HG02571 (cell line): ENCODE measurements around the gene ICAM5.
"Not testable (repeated sequence)": the region's sequence is repeated elsewhere in the genome, so short reads cannot be mapped to it uniquely, and the experiment has no call there.

Experiments
- ATAC-seq: cut with Tn5 transposase; IDR thresholded peaks from one replicate; pipeline ENCODE4 v1.9.1; 2021; ENCODE audit warnings: mild to moderate bottlenecking, moderate library complexity; ENCODE audit not compliant: unreplicated experiment

Gene ICAM5, protein sequence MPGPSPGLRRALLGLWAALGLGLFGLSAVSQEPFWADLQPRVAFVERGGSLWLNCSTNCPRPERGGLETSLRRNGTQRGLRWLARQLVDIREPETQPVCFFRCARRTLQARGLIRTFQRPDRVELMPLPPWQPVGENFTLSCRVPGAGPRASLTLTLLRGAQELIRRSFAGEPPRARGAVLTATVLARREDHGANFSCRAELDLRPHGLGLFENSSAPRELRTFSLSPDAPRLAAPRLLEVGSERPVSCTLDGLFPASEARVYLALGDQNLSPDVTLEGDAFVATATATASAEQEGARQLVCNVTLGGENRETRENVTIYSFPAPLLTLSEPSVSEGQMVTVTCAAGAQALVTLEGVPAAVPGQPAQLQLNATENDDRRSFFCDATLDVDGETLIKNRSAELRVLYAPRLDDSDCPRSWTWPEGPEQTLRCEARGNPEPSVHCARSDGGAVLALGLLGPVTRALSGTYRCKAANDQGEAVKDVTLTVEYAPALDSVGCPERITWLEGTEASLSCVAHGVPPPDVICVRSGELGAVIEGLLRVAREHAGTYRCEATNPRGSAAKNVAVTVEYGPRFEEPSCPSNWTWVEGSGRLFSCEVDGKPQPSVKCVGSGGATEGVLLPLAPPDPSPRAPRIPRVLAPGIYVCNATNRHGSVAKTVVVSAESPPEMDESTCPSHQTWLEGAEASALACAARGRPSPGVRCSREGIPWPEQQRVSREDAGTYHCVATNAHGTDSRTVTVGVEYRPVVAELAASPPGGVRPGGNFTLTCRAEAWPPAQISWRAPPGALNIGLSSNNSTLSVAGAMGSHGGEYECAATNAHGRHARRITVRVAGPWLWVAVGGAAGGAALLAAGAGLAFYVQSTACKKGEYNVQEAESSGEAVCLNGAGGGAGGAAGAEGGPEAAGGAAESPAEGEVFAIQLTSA

GRCh38 chr19:10289836-10290356 lies at the start of gene ICAM5:
Gene ICAM5, plus strand, starts transcription at chr19:10289952. Its CDS starts 92 bp downstream, at chr19:10290044.
- ATAC-seq: no peak

DNA sequence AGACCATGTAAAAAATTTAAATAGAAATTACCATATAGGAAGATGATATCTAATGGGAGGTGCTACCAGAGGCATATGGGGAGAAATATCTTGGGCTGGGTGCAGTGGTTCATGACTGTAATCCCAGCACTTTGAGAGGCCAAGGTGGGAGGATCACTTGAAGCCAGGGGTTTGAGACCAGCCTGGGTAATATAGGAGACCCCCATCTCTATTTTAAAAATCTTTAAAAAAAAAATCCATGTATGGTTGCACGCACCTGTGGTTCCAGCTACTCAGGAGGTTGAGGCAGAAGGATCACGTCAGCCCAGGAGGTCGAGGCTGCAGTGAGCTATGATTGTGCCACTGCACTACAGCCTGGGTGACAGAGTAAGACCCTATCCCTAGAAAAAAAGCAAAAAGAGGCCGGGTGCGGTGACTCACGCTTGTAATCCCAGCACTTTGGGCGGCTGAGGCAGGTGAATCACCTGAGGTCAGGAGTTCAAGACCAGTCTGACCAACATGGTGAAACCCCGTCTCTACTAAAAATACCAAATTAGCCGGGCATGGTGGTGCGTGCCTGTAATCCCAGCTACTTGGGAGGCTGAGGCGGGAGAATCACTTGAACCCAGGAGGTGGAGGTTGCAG lies 47.8 kb upstream of the ICAM5 start:
- not testable (repeated sequence) for ATAC-seq

GRCh38 chr19:10243606-10244005 lies 46.1 kb upstream of the ICAM5 start:
- ATAC-seq: no peak

GRCh38 chr19:10245189-10245939 lies 44.4 kb upstream of the ICAM5 start:
- no peak for ATAC-seq

- no peak for ATAC-seq
Measured at GRCh38 chr19:10246511-10246910, 43.2 kb upstream of the ICAM5 start.

GRCh38 chr19:10251792-10252694 lies 37.7 kb upstream of the ICAM5 start, which contains the start of gene MRPL4:
Gene MRPL4, plus strand, starts transcription at chr19:10252214. Its CDS starts 40 bp downstream, at chr19:10252254.
- peak; percentile 84 for ATAC-seq

DNA sequence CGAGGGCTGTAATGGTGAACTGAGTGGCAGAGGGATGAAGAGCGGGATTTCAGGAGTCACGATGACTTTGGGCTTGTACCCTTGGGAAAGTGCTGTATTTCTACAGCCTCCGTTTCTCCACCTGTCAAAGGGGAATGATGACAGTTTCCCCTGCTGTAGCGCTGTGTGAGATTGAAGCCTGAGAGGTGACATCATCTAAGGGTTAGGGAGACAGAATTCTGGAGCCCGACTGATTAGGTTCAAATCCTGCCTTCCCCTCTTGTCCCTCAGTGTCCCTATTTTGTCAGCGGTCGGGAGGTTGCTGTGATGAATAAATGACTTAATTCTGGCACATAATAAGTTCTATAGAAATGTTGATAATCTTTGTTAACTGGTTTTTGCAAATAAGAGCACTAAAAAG lies 37.0 kb upstream of the ICAM5 start:
- ATAC-seq: no peak

- ATAC-seq: no peak
Measured at GRCh38 chr19:10254244-10254643, 35.5 kb upstream of the ICAM5 start.

GRCh38 chr19:10255358-10255757 lies 34.4 kb upstream of the ICAM5 start:
- ATAC-seq: no peak

- ATAC-seq: no peak
Measured at GRCh38 chr19:10256551-10256950, 33.2 kb upstream of the ICAM5 start.

GRCh38 chr19:10256970-10257615 lies 32.7 kb upstream of the ICAM5 start:
- no peak for ATAC-seq

GRCh38 chr19:10258080-10258710 lies 31.6 kb upstream of the ICAM5 start:
- no peak for ATAC-seq

- ATAC-seq: no peak
Measured at GRCh38 chr19:10259162-10259905, 30.4 kb upstream of the ICAM5 start.

DNA sequence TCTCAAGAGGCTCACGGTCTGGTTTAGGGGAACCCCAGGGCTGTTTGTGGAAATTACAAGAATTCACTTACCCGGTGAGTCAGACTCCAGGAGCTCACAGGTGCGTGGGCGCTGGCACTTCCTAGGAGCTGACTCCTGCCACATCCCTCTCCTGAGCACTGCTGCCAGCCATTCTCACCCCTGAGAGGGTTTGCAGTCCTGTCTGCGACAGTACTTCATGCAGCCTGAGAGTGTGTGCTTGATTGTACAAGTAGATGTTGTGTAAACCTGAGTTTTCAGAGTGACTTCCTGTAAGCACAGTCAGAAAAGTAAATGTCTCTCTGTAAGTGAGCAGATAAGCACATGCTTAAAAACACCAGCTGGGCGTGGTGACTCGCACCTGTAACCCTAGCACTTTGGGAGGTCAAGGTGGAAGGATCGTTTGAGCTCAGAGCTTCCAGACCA lies 29.6 kb upstream of the ICAM5 start:
- no peak for ATAC-seq

DNA sequence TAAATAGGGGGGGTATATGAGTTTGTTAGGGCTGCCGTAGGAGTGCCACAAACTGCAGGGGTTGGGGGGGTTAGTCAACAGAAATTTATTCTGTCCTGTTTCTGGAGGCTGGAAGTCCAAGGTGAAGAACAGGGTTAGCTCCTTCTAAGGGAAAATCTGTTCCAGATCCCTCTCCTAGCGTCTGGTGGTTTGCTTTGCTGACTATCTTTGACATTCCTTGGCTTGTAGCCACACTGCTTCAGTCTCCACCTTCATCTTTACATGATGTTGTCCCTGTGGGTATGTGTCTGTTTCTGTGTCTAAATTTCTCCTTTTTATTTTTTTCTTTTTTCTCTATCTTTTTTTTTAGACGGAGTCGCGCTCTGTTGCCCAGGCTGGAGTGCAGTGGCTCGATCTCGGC lies 27.0 kb upstream of the ICAM5 start:
- ATAC-seq: no peak

DNA sequence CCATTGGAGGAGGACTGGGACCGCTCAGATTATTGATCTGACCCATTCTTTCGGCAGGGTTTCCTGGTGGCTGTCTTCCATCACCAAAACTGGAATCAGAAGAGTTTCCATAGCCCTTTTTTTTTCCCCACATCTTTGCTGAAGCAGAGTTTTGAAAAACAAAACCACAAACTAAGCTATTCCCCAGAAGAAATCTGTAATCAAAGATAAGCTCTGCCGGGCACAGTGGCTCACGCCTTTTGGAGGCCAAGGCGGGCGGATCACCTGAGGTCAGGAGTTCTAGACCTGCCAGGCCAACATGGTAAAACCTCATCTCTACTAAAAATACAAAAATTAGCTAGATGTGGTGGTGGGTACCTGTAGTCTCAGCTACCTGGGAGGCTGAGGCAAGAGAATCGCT lies 23.0 kb upstream of the ICAM5 start:
- ATAC-seq: no peak

DNA sequence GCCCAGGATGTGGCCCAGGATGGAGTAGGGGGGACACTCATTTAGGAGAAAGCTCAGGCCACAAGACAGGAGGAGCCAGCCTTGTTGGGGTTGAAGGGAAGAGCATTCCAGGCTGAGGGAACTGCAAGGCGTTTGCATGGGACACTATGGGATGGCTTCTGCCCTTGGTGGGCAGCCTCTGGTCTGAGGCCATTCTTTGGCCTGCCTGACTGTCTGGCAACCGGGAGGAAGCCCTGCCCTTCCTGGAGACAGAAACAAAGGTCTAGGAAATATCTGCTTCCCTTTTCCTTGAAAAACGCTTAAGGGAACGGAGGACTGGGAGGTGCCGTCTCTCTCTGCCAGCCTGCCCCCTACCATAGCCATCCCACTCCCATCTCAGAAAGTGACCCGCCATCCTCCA lies 21.7 kb upstream of the ICAM5 start:
- ATAC-seq: no peak
